GM19324 (cell line): Measurements from ENCODE around the gene CLEC16A.

ENCODE experiments used
- ATAC-seq: cut with Tn5 transposase; IDR thresholded peaks from one replicate; pipeline ENCODE4 v1.9.1; 2021; ENCODE audit warnings: mild to moderate bottlenecking, moderate library complexity; ENCODE audit not compliant: unreplicated experiment, low FRiP score

Gene CLEC16A

DNA sequence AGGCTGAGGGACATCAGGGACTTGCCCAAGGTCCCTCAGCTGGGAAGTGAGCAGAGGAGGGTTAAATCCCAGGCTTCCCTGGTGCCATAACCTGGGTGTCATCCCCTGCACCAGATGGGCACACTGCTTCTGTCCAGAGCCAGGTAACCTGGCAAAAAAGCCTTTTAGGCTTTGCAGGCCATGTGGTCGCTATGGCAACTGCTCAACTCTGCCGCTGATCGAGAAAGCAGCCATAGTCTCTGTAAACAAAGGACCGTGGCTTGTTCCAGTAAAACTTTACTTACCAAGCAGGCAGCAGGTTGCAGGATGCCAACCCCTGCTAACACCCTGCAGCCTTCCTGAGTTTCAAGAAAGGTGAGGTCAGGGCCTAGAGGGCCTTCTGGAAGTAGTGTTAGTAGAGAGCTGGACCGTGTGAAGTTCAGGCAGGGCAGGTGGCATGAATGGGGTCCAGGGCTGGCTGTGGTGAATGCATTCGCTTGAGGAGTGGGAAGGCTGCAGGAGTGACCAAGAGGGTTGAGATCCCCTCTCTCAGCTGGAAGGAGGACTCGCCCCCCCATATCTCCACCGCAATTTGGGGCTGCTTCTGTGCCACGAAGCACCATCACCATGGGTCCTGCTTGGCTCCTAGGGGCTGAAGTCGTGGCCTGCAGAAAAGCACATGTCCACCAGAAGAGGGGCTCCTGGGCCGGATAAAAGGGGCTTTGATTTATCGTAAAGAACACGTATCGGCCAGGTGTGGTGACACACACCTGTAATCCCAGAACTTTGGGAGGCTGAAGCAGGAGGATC lies 220.3 kb downstream of the CLEC16A start:
- no peak for ATAC-seq

GRCh38 chr16:11165349-11165748 lies 221.0 kb downstream of the CLEC16A start:
- ATAC-seq: no peak

DNA sequence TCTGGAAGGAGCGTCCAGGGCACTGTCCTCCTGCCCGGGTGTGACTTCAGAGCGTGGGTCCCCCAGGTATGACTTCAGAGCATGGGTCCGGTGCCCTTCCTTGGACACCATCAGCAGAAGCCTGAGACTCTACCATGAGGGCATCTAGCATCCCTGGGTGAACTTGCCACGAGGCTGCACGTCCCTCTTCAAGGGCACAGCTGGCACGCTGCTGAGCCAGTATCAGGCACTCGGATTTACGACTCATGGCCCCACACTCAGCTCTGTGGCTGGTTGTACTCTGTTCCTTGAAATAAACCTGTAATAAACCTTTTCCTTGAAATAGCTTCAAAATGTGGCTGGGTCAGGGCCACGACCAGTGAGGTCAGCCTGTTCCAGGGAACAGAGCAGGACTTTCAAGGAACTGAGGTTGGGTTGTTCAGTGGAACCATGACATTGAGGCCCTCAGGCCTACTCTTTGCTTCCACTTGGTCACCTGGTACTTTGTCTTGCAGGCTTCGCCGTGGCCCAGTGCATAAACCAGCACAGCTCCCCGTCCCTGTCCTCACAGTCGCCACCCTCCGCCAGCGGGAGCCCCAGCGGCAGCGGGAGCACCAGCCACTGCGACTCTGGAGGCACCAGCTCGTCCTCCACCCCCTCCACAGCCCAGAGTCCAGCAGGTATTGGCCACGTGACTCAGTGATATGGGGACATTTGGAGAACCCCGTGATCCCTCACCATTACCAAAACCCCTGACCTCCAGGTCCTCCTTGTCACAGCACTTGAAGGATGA lies 221.7 kb downstream of the CLEC16A start:
- no peak for ATAC-seq

DNA sequence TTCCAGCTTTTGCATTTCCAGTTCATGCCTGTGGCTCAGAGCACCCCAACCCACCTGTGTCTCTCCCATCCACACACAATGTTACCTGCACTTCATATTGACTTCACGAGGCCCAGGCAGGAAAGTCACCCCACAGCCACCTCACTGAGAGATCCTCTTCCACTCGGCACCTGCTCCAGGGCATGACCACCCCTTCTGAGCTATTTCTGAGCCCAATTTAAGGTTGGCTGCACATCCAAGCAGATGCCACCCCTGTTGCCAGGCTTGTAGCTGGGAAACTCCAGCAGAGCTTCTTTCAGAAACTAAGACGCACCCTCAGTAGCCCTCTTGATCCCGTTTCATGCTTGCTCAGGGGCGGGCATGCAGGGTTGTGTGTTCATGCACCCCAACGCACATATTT lies 223.2 kb downstream of the CLEC16A start:
- ATAC-seq: no peak

DNA sequence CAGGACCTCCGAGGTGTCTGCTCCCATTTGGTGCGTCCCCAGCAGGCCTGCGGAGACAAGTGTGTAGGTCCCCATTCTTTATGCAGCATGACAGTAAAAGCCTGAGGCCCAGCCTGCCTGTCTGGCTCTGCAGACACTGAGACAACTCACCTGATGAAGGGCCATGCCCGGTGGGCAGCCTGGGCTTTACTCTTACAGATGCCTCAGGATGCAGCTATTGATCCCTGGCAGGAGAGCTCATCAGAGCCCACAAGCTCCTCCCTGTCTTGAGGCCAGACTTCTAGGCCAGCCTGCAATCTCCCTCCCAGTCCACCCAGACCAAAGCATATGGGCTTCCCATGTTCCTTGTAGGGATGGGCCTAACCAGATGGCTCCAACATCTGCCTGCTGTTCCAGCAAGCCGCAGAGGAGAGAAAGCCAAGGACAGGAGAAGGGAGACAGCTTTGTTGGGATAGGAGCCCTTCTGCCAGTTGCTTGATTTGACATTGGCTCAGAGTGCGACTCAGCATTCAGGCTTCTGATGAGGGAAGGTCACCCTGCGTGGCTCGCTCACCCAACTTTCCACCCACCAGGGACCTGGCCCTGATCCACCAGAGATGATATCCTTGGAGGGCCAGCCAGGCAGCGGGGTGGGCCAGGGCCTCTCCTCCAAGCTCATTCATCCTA lies 224.2 kb downstream of the CLEC16A start:
- no peak for ATAC-seq

GRCh38 chr16:11169641-11170040 lies 225.3 kb downstream of the CLEC16A start:
- ATAC-seq: no peak

GRCh38 chr16:11170201-11170600 lies 225.8 kb downstream of the CLEC16A start:
- no peak for ATAC-seq

DNA sequence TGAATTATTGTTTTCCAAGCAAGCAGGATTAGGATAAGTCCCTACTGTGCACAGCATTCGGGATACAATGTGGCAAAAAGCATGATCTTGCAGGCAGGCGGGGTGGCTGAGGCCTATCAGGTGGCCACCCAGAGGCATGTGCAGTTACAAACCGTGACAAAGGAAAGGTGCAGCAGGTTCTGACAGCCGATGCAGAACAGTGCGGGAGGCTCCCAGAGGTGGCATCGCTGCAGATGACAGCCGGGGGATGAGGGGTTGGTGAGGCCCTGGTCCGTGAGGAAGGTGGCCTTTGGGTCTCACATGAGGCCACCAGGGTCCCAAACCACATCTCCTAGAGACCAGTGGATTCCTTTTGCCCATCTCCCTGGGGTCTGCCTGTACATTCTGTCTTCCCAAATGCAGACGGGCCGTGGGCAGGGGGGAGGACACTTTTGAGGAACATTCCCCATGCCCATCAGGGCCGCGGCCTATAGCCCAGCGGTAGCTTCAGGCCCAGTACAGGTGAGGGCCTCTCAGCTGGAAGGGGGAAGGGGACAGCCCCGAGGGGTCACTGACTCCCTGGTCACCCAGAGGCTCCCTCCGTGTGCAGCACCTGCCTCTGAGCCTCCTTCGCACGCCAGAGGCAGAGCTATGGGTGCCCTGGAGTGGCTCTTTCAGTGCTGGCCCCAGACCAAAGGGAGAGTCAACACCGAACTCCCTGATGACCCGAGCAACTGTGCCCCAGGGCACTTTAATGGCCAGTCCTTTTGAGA lies 226.5 kb downstream of the CLEC16A start:
- no peak for ATAC-seq

DNA sequence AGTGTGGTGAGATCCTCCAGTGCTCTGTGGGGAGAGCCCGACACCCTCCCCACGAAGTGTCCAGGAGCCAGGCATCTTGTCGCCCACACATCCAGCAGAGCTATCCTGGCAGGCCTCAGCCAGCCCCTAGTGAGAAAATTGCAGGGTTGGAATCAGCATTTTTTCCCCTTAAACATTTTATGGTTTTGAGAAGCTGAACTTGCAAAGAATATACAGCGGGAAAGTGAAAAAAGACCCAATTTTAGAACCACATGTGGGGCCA lies 227.0 kb downstream of the CLEC16A start:
- no peak for ATAC-seq

DNA sequence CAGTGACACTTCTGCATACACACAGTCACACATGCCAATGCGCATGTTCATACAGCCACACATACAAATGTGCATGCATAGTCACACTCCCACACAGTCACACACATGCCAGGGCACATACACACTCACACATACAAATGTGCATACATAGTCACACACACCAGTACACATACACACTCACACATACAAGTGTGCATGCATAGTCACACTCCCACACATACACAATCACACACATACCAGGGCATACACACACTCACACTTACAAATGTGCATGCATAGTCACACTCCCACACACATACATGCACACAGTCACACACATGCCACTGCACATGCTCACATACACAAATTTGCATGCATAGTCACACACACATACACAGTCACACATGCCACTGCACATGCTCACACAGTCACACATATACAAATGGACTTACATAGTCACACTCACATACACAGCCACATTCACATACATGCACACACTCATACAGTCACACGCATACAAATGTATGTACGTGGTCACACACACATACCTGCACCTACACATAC lies 227.5 kb downstream of the CLEC16A start:
- no peak for ATAC-seq

- no peak for ATAC-seq
Measured at GRCh38 chr16:11173426-11173825, 229.1 kb downstream of the CLEC16A start.

DNA sequence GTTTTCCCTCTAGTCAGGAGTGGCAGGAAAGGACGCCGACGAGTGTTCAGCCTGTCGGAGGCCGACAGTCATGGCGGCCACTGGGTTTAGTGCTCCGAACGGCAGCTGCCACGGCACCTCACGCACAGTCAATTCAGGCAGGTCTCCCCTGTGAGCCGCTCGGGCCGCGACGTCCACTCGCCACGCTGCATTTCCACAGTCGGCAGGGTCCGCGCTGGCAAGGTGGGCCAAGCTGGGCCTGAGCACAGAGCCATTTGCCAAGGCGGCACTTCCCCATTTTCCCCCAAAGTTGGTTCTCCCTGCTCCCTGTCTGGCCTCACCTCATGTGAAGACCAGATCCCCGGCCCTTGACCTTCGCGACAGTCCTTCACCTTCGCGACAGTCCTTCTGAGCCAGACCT lies 229.8 kb downstream of the CLEC16A start:
- no peak for ATAC-seq

- no peak for ATAC-seq
Measured at GRCh38 chr16:11175106-11175786, 230.9 kb downstream of the CLEC16A start.

DNA sequence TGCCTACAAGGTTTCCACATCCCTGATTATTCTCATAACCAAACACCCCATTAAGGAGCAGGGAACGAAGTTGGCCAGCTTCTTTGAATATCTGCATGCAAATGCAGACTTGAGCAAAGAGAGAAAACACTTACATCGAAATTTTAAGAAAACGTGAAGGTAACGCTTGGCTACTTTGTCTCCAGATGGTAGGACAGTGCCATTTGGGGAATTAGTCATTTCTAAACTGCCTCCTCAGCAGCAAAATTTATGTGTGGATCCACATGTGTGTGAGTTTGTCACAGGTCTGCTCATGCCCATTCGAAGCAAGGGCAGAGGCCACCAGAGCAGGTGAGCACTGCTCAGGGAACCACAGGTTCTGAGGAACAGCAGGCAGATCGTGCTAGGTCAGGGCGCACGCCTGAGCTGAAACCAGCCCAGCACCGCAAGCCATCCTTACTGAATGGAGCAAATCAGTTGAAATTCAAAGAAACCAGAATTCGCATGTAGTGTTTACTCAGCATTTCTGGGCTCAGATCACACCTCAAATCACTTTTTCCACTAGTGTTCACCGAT lies 231.5 kb downstream of the CLEC16A start:
- ATAC-seq: no peak

- ATAC-seq: no peak
Measured at GRCh38 chr16:11177578-11178160, 233.3 kb downstream of the CLEC16A start.

DNA sequence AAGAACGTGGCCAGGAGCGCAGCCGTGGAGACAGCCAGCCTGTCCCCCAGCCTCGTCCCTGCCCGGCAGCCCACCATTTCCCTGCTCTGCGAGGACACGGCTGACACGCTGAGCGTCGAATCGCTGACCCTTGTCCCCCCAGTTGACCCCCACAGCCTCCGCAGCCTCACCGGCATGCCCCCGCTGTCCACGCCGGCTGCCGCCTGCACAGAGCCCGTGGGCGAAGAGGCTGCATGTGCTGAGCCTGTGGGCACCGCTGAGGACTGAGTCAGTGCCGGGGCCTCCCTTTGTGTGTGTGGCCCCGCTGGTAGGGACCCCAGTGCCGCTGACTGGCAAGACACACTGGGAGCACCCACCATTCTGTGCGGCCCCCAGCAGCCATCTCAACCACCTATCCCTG lies 234.1 kb downstream of the CLEC16A start:
- no peak for ATAC-seq

DNA sequence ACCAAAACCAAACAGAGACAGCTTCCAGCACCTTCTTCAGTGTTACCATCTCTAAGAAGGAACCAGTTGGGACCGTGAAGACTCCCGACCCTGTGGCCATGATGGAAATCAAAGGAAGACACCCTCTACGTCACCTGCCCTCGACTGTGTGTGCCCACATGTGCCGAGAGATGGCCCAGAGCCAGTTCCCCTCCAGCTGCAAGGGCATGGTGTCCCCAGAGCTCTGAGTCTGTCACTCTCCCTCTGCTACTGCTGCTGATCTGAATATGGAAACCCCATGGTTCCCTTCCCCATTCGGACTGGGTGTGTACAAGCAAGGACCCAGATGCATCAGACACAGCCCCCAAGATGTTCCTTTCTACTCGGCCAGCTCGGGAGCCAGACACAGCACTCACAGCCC lies 235.2 kb downstream of the CLEC16A start:
- no peak for ATAC-seq

- ATAC-seq: no peak
Measured at GRCh38 chr16:11180489-11180888, 236.1 kb downstream of the CLEC16A start.

- no peak for ATAC-seq
Measured at GRCh38 chr16:11181242-11181898, 237.0 kb downstream of the CLEC16A start.
